AG09319 (cell line): Measurements from ENCODE around the gene SHD.
A peak's percentile ranks its signal among the peaks of the same experiment; 100 is the strongest.
"Not testable (repeated sequence)": the region's sequence is repeated elsewhere in the genome, so short reads cannot be mapped to it uniquely, and the experiment has no call there.

Experiments used
- DNase-seq: peaks from one replicate; pipeline ENCODE4 v3.0.0-alpha.2; 2010; ENCODE audit warnings: low read depth; ENCODE audit errors: extremely low read depth
- CTCF ChIP-seq: IDR thresholded peaks from 2 replicates; pipeline ENCODE4 v1.5.1; 2011; ENCODE audit warnings: low read depth, mild to moderate bottlenecking, inconsistent platforms, low read length, moderate library complexity

Gene SHD

GRCh38 chr19:4238831-4239230, 40.2 kb upstream of the SHD start:
- no peak for DNase-seq
- TF ChIP-seq CTCF = no peak

- no peak for TF ChIP-seq CTCF
- DNase-seq = no peak
Measured at GRCh38 chr19:4241824-4242430, 37.1 kb upstream of the SHD start.

- not testable (repeated sequence) for DNase-seq
Measured at GRCh38 chr19:4245938-4246337, 33.1 kb upstream of the SHD start.

- DNase-seq = peak; percentile 99
- peak; percentile 57 for TF ChIP-seq CTCF
Measured at GRCh38 chr19:4246767-4247593, 32.1 kb upstream of the SHD start, which contains the start of gene YJU2. YJU2 (plus strand) TSS chr19:4247080; CDS start chr19:4247147, 67 bp downstream.

- TF ChIP-seq CTCF = no peak
- no peak for DNase-seq
Measured at GRCh38 chr19:4256563-4256962, 22.5 kb upstream of the SHD start.

GRCh38 chr19:4257025-4257424, 22.0 kb upstream of the SHD start:
- DNase-seq = no peak
- no peak for TF ChIP-seq CTCF

GRCh38 chr19:4258181-4258580, 20.9 kb upstream of the SHD start:
- no peak for TF ChIP-seq CTCF
- DNase-seq = no peak
